SK-N-SH treated with all-trans-retinoic acid at 6 μM for 48 hours (cell line): ENCODE results near the gene USF3.

Experiments used
- ATAC-seq: fragments of 200-7000 bp; cut with Tn5 transposase; 3 replicates; pipeline ENCODE4 v1.9.1; 2020; ENCODE audit warnings: mild to moderate bottlenecking, moderate library complexity
- ARNTL ChIP-seq: fragments of 450-650 bp; formaldehyde crosslinking; IDR thresholded peaks from 2 replicates; pipeline ENCODE4 v1.5.0; 2020; ENCODE audit warnings: low read depth, mild to moderate bottlenecking, moderate library complexity, borderline replicate concordance
- BACH2 ChIP-seq: fragments of 250-450 bp; sonication (Bioruptor Pico); IDR thresholded peaks from 2 replicates; pipeline ENCODE4 v1.9.0; 2021; ENCODE audit warnings: mild to moderate bottlenecking, borderline replicate concordance
- CREB5 ChIP-seq: fragments of 250-450 bp; sonication (Bioruptor Pico); IDR thresholded peaks from 2 replicates; pipeline ENCODE4 v1.5.1; 2020; ENCODE audit warnings: low read depth, mild to moderate bottlenecking, moderate library complexity
- CSDC2 ChIP-seq: fragments of 250-450 bp; sonication (Bioruptor Pico); IDR thresholded peaks from 2 replicates; pipeline ENCODE4 v1.5.0; 2020; ENCODE audit warnings: mild to moderate bottlenecking, moderate library complexity
- ESRRG ChIP-seq: fragments of 250-450 bp; sonication (Bioruptor Pico); IDR thresholded peaks from 2 replicates; pipeline ENCODE4 v1.6.1; 2021; ENCODE audit warnings: mild to moderate bottlenecking
- GLIS3 ChIP-seq: fragments of 250-450 bp; sonication (Bioruptor Pico); IDR thresholded peaks from 2 replicates; pipeline ENCODE4 v1.5.0; 2020; ENCODE audit warnings: mild to moderate bottlenecking, moderate library complexity
- ISL1 ChIP-seq: fragments of 250-450 bp; sonication (Bioruptor Pico); IDR thresholded peaks from 2 replicates; pipeline ENCODE4 v2.1.2; 2022; ENCODE audit warnings: mild to moderate bottlenecking, moderate library complexity
- OSR1 ChIP-seq: fragments of 250-450 bp; sonication (Bioruptor Pico); IDR thresholded peaks from 2 replicates; pipeline ENCODE4 v1.8.0; 2022; ENCODE audit warnings: moderate library complexity, mild to moderate bottlenecking, inconsistent platforms
- PPARA ChIP-seq: fragments of 250-450 bp; sonication (Bioruptor Pico); IDR thresholded peaks from 2 replicates; pipeline ENCODE4 v1.5.0; 2020; ENCODE audit warnings: mild to moderate bottlenecking, borderline replicate concordance
- RARB ChIP-seq: fragments of 250-450 bp; sonication (Bioruptor Pico); IDR thresholded peaks from 2 replicates; pipeline ENCODE4 v1.8.0; 2021; ENCODE audit warnings: mild to moderate bottlenecking, moderate library complexity
- SNAI2 ChIP-seq: fragments of 250-450 bp; sonication (Bioruptor Pico); IDR thresholded peaks from 2 replicates; pipeline ENCODE4 v1.5.0; 2020; ENCODE audit warnings: mild to moderate bottlenecking, moderate library complexity
- TCF4 ChIP-seq: fragments of 250-450 bp; sonication (Bioruptor Pico); IDR thresholded peaks from 2 replicates; pipeline ENCODE4 v1.8.0; 2021; ENCODE audit warnings: mild to moderate bottlenecking, moderate library complexity, borderline replicate concordance
- TOX ChIP-seq: fragments of 250-450 bp; sonication (Bioruptor Pico); IDR thresholded peaks from 2 replicates; pipeline ENCODE4 v1.8.0; 2021; ENCODE audit warnings: mild to moderate bottlenecking, moderate library complexity, borderline replicate concordance
- ZC3H10 ChIP-seq: fragments of 250-450 bp; sonication (Bioruptor Pico); IDR thresholded peaks from 2 replicates; pipeline ENCODE4 v1.5.1; 2021; ENCODE audit warnings: mild to moderate bottlenecking, moderate library complexity
- ZFP3 ChIP-seq: fragments of 250-450 bp; sonication (Bioruptor Pico); IDR thresholded peaks from 2 replicates; pipeline ENCODE4 v1.5.0; 2020; ENCODE audit warnings: mild to moderate bottlenecking, moderate library complexity
- ZFP30 ChIP-seq: fragments of 450-650 bp; formaldehyde crosslinking; IDR thresholded peaks from 2 replicates; pipeline ENCODE4 v1.5.0; 2022; ENCODE audit warnings: mild to moderate bottlenecking, moderate library complexity
- ZNF565 ChIP-seq: fragments of 450-650 bp; formaldehyde crosslinking; conservative IDR thresholded peaks from 2 replicates; pipeline ENCODE4 v1.5.0; 2020; ENCODE audit warnings: low read depth, mild to moderate bottlenecking, moderate library complexity
- ZNF70 ChIP-seq: fragments of 450-650 bp; formaldehyde crosslinking; IDR thresholded peaks from 2 replicates; pipeline ENCODE4 v1.5.0; 2020; ENCODE audit warnings: mild to moderate bottlenecking, moderate library complexity
- ZNF8 ChIP-seq: fragments of 450-650 bp; formaldehyde crosslinking; IDR thresholded peaks from 2 replicates; pipeline ENCODE4 v1.5.0; 2020; ENCODE audit warnings: mild to moderate bottlenecking, moderate library complexity
- TF ChIP-seq, protein P1 (sequence below): fragments of 250-450 bp; sonication (Bioruptor Pico); IDR thresholded peaks from 2 replicates; pipeline ENCODE4 v1.5.1; 2021; ENCODE audit warnings: mild to moderate bottlenecking, moderate library complexity
- TF ChIP-seq, protein P2 (sequence below): fragments of 250-450 bp; sonication (Bioruptor Pico); IDR thresholded peaks from 2 replicates; pipeline ENCODE4 v1.8.0; 2021; ENCODE audit warnings: low read depth, mild to moderate bottlenecking, moderate library complexity, borderline replicate concordance
- TF ChIP-seq, protein P3 (sequence below): fragments of 250-450 bp; sonication (Bioruptor Pico); IDR thresholded peaks from 2 replicates; pipeline ENCODE4 v1.5.0; 2020; ENCODE audit warnings: mild to moderate bottlenecking, moderate library complexity

The USF3 gene

DNA sequence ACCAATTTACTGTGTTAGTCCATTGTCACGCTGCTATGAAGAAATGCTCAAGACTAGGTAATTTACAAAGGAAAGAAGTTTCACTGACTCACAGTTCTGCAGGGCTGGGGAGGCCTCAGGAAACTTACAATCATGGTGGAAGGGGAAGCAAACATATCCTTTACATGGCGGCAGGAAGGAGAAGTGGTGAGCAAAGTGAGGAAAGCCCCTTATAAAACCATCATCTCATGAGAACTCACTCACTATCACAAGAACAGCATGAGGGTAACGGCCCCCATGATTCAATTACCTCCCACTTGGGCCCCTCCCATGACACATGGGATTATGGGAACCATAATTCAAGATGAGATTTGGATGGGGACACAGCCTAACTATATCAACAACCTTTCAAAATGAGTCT lies 20.2 kb downstream of the USF3 start (continued):
- TF ChIP-seq CREB5 (CRISPR knock-in tag) = no peak
- TF ChIP-seq, protein P1, sequence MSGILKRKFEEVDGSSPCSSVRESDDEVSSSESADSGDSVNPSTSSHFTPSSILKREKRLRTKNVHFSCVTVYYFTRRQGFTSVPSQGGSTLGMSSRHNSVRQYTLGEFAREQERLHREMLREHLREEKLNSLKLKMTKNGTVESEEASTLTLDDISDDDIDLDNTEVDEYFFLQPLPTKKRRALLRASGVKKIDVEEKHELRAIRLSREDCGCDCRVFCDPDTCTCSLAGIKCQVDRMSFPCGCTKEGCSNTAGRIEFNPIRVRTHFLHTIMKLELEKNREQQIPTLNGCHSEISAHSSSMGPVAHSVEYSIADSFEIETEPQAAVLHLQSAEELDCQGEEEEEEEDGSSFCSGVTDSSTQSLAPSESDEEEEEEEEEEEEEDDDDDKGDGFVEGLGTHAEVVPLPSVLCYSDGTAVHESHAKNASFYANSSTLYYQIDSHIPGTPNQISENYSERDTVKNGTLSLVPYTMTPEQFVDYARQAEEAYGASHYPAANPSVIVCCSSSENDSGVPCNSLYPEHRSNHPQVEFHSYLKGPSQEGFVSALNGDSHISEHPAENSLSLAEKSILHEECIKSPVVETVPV (CRISPR knock-in tag) = no peak

- TF ChIP-seq ZFP3 (CRISPR knock-in tag) = no peak
- no peak for TF ChIP-seq ISL1
- no peak for TF ChIP-seq ZNF8 (CRISPR knock-in tag)
- TF ChIP-seq GLIS3 (CRISPR knock-in tag) = no peak
- TF ChIP-seq ARNTL (CRISPR knock-in tag) = no peak
- TF ChIP-seq ZC3H10 (CRISPR knock-in tag) = no peak
- no peak for TF ChIP-seq CSDC2 (CRISPR knock-in tag)
- TF ChIP-seq CREB5 (CRISPR knock-in tag) = no peak
- no peak for TF ChIP-seq PPARA (CRISPR knock-in tag)
- no peak for TF ChIP-seq ESRRG (CRISPR knock-in tag)
- TF ChIP-seq, protein P2, sequence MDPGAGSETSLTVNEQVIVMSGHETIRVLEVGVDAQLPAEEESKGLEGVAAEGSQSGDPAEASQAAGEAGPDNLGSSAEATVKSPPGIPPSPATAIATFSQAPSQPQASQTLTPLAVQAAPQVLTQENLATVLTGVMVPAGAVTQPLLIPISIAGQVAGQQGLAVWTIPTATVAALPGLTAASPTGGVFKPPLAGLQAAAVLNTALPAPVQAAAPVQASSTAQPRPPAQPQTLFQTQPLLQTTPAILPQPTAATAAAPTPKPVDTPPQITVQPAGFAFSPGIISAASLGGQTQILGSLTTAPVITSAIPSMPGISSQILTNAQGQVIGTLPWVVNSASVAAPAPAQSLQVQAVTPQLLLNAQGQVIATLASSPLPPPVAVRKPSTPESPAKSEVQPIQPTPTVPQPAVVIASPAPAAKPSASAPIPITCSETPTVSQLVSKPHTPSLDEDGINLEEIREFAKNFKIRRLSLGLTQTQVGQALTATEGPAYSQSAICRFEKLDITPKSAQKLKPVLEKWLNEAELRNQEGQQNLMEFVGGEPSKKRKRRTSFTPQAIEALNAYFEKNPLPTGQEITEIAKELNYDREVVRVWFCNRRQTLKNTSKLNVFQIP = no peak
- no peak for TF ChIP-seq TOX (CRISPR knock-in tag)
- no peak for TF ChIP-seq RARB (CRISPR knock-in tag)
- ATAC-seq = no peak
Observed at GRCh38 chr3:113673593-113673992, 22.8 kb downstream of the USF3 start.

GRCh38 chr3:113668015-113668414 lies 28.4 kb downstream of the USF3 start:
- TF ChIP-seq GLIS3 (CRISPR knock-in tag) = no peak
- no peak for TF ChIP-seq ZNF8 (CRISPR knock-in tag)
- no peak for TF ChIP-seq BACH2 (CRISPR knock-in tag)
- no peak for TF ChIP-seq ZFP30 (CRISPR knock-in tag)
- TF ChIP-seq, protein P1 (CRISPR knock-in tag) = no peak
- TF ChIP-seq TOX (CRISPR knock-in tag) = no peak
- TF ChIP-seq CSDC2 (CRISPR knock-in tag) = no peak
- no peak for TF ChIP-seq ZNF565
- TF ChIP-seq ZNF70 = no peak
- TF ChIP-seq ISL1 = no peak
- TF ChIP-seq ESRRG (CRISPR knock-in tag) = no peak
- no peak for TF ChIP-seq SNAI2
- TF ChIP-seq PPARA (CRISPR knock-in tag) = no peak
- no peak for TF ChIP-seq ZFP3 (CRISPR knock-in tag)
- TF ChIP-seq TCF4 (CRISPR knock-in tag) = no peak
- TF ChIP-seq OSR1 (CRISPR knock-in tag) = no peak
- no peak for ATAC-seq

DNA sequence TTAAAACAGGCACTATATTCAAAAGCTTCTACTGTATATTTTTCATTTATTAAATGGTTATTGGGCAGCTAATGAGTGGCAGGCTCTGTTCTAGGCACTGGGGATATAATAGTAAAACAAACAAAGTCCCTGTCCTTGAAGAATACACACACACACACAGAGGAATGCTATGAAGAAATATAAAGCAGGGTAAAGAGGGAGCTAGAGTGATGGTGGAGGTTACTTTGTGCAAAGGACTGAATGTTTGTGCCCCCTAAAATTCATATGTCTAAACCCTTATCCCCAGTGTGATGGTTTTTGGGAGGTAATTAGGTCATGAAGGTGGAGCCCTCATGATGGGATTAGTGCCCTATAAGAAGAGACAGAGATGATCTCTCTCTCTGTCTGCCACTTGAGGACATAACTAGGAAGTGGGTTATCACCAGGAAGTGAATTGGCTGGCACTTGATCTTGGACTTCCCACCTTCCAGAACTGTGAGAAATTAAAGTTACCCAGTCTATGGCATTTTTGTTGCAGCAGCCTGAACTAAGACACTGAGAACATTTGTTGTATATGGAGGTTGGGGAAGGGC lies 31.8 kb downstream of the USF3 start:
- no peak for ATAC-seq
- TF ChIP-seq ISL1 (no peak), TOX (CRISPR knock-in tag) (no peak), ESRRG (CRISPR knock-in tag) (no peak), RARB (CRISPR knock-in tag) (no peak), GLIS3 (CRISPR knock-in tag) (no peak), OSR1 (CRISPR knock-in tag) (no peak), CSDC2 (CRISPR knock-in tag) (no peak), ZC3H10 (CRISPR knock-in tag) (no peak), ZFP30 (CRISPR knock-in tag) (no peak), CREB5 (CRISPR knock-in tag) (no peak), ZNF70 (no peak), ZFP3 (CRISPR knock-in tag) (no peak)
- TF ChIP-seq, protein P1 (CRISPR knock-in tag) = no peak
- TF ChIP-seq, protein P3, sequence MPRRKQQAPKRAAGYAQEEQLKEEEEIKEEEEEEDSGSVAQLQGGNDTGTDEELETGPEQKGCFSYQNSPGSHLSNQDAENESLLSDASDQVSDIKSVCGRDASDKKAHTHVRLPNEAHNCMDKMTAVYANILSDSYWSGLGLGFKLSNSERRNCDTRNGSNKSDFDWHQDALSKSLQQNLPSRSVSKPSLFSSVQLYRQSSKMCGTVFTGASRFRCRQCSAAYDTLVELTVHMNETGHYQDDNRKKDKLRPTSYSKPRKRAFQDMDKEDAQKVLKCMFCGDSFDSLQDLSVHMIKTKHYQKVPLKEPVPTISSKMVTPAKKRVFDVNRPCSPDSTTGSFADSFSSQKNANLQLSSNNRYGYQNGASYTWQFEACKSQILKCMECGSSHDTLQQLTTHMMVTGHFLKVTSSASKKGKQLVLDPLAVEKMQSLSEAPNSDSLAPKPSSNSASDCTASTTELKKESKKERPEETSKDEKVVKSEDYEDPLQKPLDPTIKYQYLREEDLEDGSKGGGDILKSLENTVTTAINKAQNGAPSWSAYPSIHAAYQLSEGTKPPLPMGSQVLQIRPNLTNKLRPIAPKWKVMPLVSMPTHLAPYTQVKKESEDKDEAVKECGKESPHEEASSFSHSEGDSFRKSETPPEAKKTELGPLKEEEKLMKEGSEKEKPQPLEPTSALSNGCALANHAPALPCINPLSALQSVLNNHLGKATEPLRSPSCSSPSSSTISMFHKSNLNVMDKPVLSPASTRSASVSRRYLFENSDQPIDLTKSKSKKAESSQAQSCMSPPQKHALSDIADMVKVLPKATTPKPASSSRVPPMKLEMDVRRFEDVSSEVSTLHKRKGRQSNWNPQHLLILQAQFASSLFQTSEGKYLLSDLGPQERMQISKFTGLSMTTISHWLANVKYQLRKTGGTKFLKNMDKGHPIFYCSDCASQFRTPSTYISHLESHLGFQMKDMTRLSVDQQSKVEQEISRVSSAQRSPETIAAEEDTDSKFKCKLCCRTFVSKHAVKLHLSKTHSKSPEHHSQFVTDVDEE (CRISPR knock-in tag) = no peak
